T-helper 2 cell (primary cell): ENCODE results near the gene KIAA0825.
A peak's percentile ranks its signal among the peaks of the same experiment; 100 is the strongest.
"Not testable (repeated sequence)": the region's sequence is repeated elsewhere in the genome, so short reads cannot be mapped to it uniquely, and the experiment has no call there.

Experiments used
- DNase-seq, 5 experiments: peaks; one replicate each; pipeline versions ENCODE4 v3.0.0 to v3.0.0-alpha.2; 2012 to 2022

Gene KIAA0825

GRCh38 chr5:94362857-94363256 is 255.5 kb downstream of the KIAA0825 start:
- DNase-seq, result no peak

- DNase-seq, result no peak
Observed at GRCh38 chr5:94361832-94362796, 256.3 kb downstream of the KIAA0825 start.

- no peak for DNase-seq
Observed at GRCh38 chr5:94361161-94361560, 257.2 kb downstream of the KIAA0825 start.

- no peak for DNase-seq
Observed at GRCh38 chr5:94360382-94361130, 257.8 kb downstream of the KIAA0825 start.

GRCh38 chr5:94359880-94360279 is 258.5 kb downstream of the KIAA0825 start:
- no peak for DNase-seq

GRCh38 chr5:94355811-94356210 is 262.6 kb downstream of the KIAA0825 start:
- no peak for DNase-seq

GRCh38 chr5:94354837-94355485 is 263.4 kb downstream of the KIAA0825 start:
- not testable (repeated sequence) for DNase-seq

- DNase-seq, result no peak
Observed at GRCh38 chr5:94353605-94354004, 264.8 kb downstream of the KIAA0825 start.

- DNase-seq, result no peak
Observed at GRCh38 chr5:94347130-94347529, 271.3 kb downstream of the KIAA0825 start.

- DNase-seq, result peak in 1 of 5 experiments; percentile 16
Observed at GRCh38 chr5:94345257-94345656, 273.1 kb downstream of the KIAA0825 start.

- no peak for DNase-seq
Observed at GRCh38 chr5:94337617-94338016, 280.8 kb downstream of the KIAA0825 start.

- DNase-seq, result no peak
Observed at GRCh38 chr5:94335936-94336335, 282.5 kb downstream of the KIAA0825 start.

- no peak for DNase-seq
Observed at GRCh38 chr5:94329115-94329514, 289.3 kb downstream of the KIAA0825 start.

GRCh38 chr5:94326586-94326985 is 291.8 kb downstream of the KIAA0825 start:
- no peak for DNase-seq

GRCh38 chr5:94316916-94317838 is 301.2 kb downstream of the KIAA0825 start:
- no peak for DNase-seq

- DNase-seq, result no peak
Observed at GRCh38 chr5:94314460-94315131, 303.8 kb downstream of the KIAA0825 start.

GRCh38 chr5:94313696-94314095 is 304.7 kb downstream of the KIAA0825 start:
- DNase-seq, result no peak

GRCh38 chr5:94313188-94313587 is 305.2 kb downstream of the KIAA0825 start:
- no peak for DNase-seq

- no peak for DNase-seq
Observed at GRCh38 chr5:94312298-94312697, 306.1 kb downstream of the KIAA0825 start.

- no peak for DNase-seq
Observed at GRCh38 chr5:94310833-94311232, 307.6 kb downstream of the KIAA0825 start.

- DNase-seq, result no peak
Observed at GRCh38 chr5:94309141-94309540, 309.3 kb downstream of the KIAA0825 start.
